Liver (tissue), 3 donors: ENCODE data around the gene RUFY1.

Experiments used
- ATF3 ChIP-seq: IDR thresholded peaks from 2 replicates; pipeline ENCODE4 v1.6.1; 2016; ENCODE audit warnings: antibody characterized with exemption
- GABPA ChIP-seq, 2 donors: IDR thresholded peaks in 1 of 2; conservative IDR thresholded peaks in 1 of 2; 2 replicates each; pipeline ENCODE4 v1.6.1; 2016; ENCODE audit warnings: antibody characterized with exemption in 2 of 2, mild to moderate bottlenecking in 1 of 2, moderate library complexity in 1 of 2
- MAX ChIP-seq: IDR thresholded peaks from 2 replicates; pipeline ENCODE4 v1.6.1; 2016; ENCODE audit warnings: antibody characterized with exemption
- YY1 ChIP-seq: IDR thresholded peaks from 2 replicates; pipeline ENCODE4 v1.6.1; 2016; ENCODE audit warnings: antibody characterized with exemption, mild to moderate bottlenecking
- TF ChIP-seq, protein P1 (sequence below): fragments of 150-350 bp; IDR thresholded peaks from 2 replicates; pipeline ENCODE4 v1.5.1; 2017; ENCODE audit warnings: improper control_type of control experiment, low read depth, low read length; ENCODE audit not compliant: missing input control
- donor health status: healthy.
- donor health status: healthy.

- no peak for TF ChIP-seq MAX
- TF ChIP-seq, protein P1, sequence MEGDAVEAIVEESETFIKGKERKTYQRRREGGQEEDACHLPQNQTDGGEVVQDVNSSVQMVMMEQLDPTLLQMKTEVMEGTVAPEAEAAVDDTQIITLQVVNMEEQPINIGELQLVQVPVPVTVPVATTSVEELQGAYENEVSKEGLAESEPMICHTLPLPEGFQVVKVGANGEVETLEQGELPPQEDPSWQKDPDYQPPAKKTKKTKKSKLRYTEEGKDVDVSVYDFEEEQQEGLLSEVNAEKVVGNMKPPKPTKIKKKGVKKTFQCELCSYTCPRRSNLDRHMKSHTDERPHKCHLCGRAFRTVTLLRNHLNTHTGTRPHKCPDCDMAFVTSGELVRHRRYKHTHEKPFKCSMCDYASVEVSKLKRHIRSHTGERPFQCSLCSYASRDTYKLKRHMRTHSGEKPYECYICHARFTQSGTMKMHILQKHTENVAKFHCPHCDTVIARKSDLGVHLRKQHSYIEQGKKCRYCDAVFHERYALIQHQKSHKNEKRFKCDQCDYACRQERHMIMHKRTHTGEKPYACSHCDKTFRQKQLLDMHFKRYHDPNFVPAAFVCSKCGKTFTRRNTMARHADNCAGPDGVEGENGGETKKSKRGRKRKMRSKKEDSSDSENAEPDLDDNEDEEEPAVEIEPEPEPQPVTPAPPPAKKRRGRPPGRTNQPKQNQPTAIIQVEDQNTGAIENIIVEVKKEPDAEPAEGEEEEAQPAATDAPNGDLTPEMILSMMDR, result no peak
- TF ChIP-seq YY1, result no peak
- TF ChIP-seq GABPA (IDR thresholded peaks at IDR 0.05 in 1 of 2, conservative IDR thresholded peaks at IDR 0.05 in 1 of 2), result no peak
- no peak for TF ChIP-seq ATF3
Measured at GRCh38 chr5:179533907-179534306, 16.4 kb upstream of the RUFY1 start.
